ENCODE data around the gene PHLDB3.

- TF ChIP-seq PKNOX1 (IDR thresholded peaks at IDR 0.05) = no peak
- TF ChIP-seq BHLHE40 (IDR thresholded peaks at IDR 0.05; ENCODE audit: borderline replicate concordance) = no peak
- no peak for TF ChIP-seq FOXK2 (IDR thresholded peaks at IDR 0.05)
- TF ChIP-seq HDGF (IDR thresholded peaks at IDR 0.05; ENCODE audit: borderline replicate concordance) = no peak
- no peak for TF ChIP-seq ELF4 (IDR thresholded peaks at IDR 0.05)
- no peak for TF ChIP-seq LEF1 (IDR thresholded peaks at IDR 0.05; ENCODE audit: borderline replicate concordance)
- TF ChIP-seq ZNF384 (IDR thresholded peaks at IDR 0.05) = no peak
- TF ChIP-seq TARDBP (IDR thresholded peaks at IDR 0.05) = no peak
- TF ChIP-seq FOXA1 (IDR thresholded peaks at IDR 0.05) = no peak
- TF ChIP-seq ARNT (IDR thresholded peaks at IDR 0.05) = no peak
- no peak for TF ChIP-seq SUZ12 (IDR thresholded peaks at IDR 0.05)
- no peak for TF ChIP-seq SP1 (IDR thresholded peaks at IDR 0.05)
- no peak for TF ChIP-seq L3MBTL2 (conservative IDR thresholded peaks at IDR 0.05)
These were observed 33.5 kb downstream of the PHLDB3 start for GRCh38 chr19:43471091-43471490.
